Spleen (tissue), 11 donors: ENCODE data around the gene ARHGEF7. TPM values are rescaled to one million over a fixed set of nuclear protein-coding genes. Genes with fewer than 3 reads are reported as not detected.

Experiments used
- DNase-seq: peaks from one replicate; pipeline ENCODE4 v3.0.0-alpha.2; 2020
- H3K27ac ChIP-seq, 8 donors: fragments of 200-600 bp; sonication (generic) in 7 of 8; 1 replicate in 4 of 8; 2 replicates in 4 of 8; pipeline versions ENCODE4 v1.5.0 to v1.8.0; 2016 to 2021; ENCODE audit warnings: inconsistent platforms in 4 of 8, mild to moderate bottlenecking in 4 of 8, moderate library complexity in 1 of 8
- H3K27me3 ChIP-seq, 7 donors: fragments of 200-600 bp; sonication (generic) in 6 of 7; replicated peaks in 1 of 7; 1 replicate in 4 of 7; 2 replicates in 3 of 7; pipeline versions ENCODE4 v1.5.0 to v1.8.0; 2016 to 2021; ENCODE audit warnings: inconsistent platforms in 3 of 7, mild to moderate bottlenecking in 1 of 7
- H3K36me3 ChIP-seq, 6 donors: fragments of 200-600 bp; sonication (generic) in 5 of 6; 1 replicate in 4 of 6; 2 replicates in 2 of 6; pipeline versions ENCODE4 v1.5.0 to v1.8.0; 2016 to 2021; ENCODE audit warnings: inconsistent platforms in 2 of 6
- H3K4me1 ChIP-seq, 6 donors: fragments of 200-600 bp; sonication (generic) in 5 of 6; 1 replicate in 3 of 6; 2 replicates in 3 of 6; pipeline versions ENCODE4 v1.5.0 to v1.8.0; 2016 to 2021; ENCODE audit warnings: inconsistent platforms in 3 of 6
- H3K4me3 ChIP-seq, 8 donors: fragments of 200-600 bp; sonication (generic) in 7 of 8; 1 replicate in 4 of 8; 2 replicates in 4 of 8; pipeline versions ENCODE4 v1.5.0 to v1.8.0; 2016 to 2021; ENCODE audit warnings: inconsistent platforms in 4 of 8, mild to moderate bottlenecking in 4 of 8, moderate library complexity in 2 of 8
- H3K9me3 ChIP-seq, 8 donors: fragments of 200-600 bp; sonication (generic) in 7 of 8; 1 replicate in 4 of 8; 2 replicates in 4 of 8; pipeline versions ENCODE4 v1.5.0 to v1.8.0; 2016 to 2021; ENCODE audit warnings: inconsistent platforms in 4 of 8
- POLR2A ChIP-seq, 3 donors: fragments of 450-650 bp; IDR thresholded peaks; one replicate each; pipeline ENCODE4 v1.5.1; 2017; ENCODE audit warnings: antibody characterized with exemption in 3 of 3, mild to moderate bottlenecking in 1 of 3
- POLR2AphosphoS5 ChIP-seq, 3 donors: sonication (generic); formaldehyde crosslinking; IDR thresholded peaks; one replicate each; pipeline ENCODE4 v1.5.1; 2017; ENCODE audit warnings: antibody characterized with exemption in 3 of 3
- WGBS, 5 donors: extraction: QIAGEN DNeasy Blood & Tissue Kit in 3 of 5; methylation state at CpG; one replicate each; pipeline versions ENCODE4 v1.1.5 to v1.1.7; 2013 to 2018; 5-methylcytosine and 5-hydroxymethylcytosine counted together
- intact Hi-C: fragments of 100-400 bp; cut with DNase I; formaldehyde crosslinking; loops from one replicate; pipeline ENCODE4 v1.15.0; 2023; ENCODE audit warnings: low total_unique reads
- polyA plus RNA-seq, 3 donors: library from polyadenylated mRNA; stranded (reverse); fragments of 200-250 nt; gene quantifications; one replicate each; pipeline ENCODE4 v1.2.1, GENCODE V29; 2013
- total RNA-seq, 7 donors: library from RNA; depleted of rRNA in 3 of 7; stranded (reverse); fragments of >200 nt in 3 of 7; fragmentation: NEBNext Ultra II Directional in 4 of 7; extraction: Animal tissue kit (Norgen Biotek cat#: 25700) in 4 of 7; gene quantifications; one replicate each; pipeline versions ENCODE4 v1.1.0 to v1.2.1, GENCODE V29; 2016 to 2021
- TF ChIP-seq, protein P1 (sequence below), 11 experiments: fragments of 200-600 bp in 7 of 11; fragments of 450-650 bp in 4 of 11; sonication (generic) in 4 of 11; IDR thresholded peaks in 8 of 11; conservative IDR thresholded peaks in 3 of 11; 1 replicate in 7 of 11; 2 replicates in 4 of 11; pipeline versions ENCODE4 v1.4.0 to v1.8.0; 2016 to 2021; ENCODE audit warnings: antibody characterized with exemption in 11 of 11, inconsistent platforms in 4 of 11, mild to moderate bottlenecking in 1 of 11
- donor health status: healthy with polysubstance abuse.
- donor health status: DM: no; HTN: no; CAD: no; lungs with moderate emphysema.
- donor health status: DM: no; HTN: no; CAD: no.
- donor health status: Bipolar disorder and iron deficiency.
- donor health status: healthy.
- donor health status: DM: no; HTN: no; CAD: no.
- donor health status: DM: yes; HTN: yes; CAD: no.

Gene ARHGEF7
- total and polyA plus RNA-seq, 10 donors = 18.0 to 192 (median 114) TPM

DNA sequence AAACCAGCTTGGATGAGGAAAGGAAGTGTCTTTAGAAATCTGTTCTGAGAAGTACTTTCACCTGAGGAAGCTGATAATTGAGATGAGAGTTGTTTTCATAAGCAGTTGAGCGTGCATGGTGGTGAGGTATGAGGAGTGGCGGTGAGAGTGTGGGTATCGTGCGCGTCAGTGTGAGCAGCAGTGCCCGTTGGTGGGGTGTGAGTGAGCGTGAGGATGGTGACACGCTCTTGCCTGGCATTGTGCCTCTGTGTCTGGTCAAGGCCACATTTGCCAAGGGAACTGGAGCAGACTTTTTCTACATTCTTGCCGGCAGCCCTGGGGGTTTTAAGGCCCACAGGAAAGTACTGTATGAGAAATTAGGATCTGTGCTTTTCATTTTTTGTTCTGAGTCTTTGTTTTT, 168.9 kb downstream of the ARHGEF7 start:
- intact Hi-C loops = no loop called here
- Histone ChIP-seq H3K36me3 (peaks cover 0 to 100% (median 76%) of the 10 kb centered on the region in 6 donors), H3K4me3 (no peak overlapping the region), H3K4me1 (peaks cover 8 to 54% (median 25%) of the 10 kb centered on the region in 6 donors), H3K27me3 (no peaks in the 10 kb centered on the region), H3K9me3 (no peaks in the 10 kb centered on the region), H3K27ac (peak overlapping the region; percentile 70 to 88 (median 82))
- WGBS, 5 donors = 76 to 84% (median 81%) methylated on average over 9 of the region's 9 CpGs
- DNase-seq = no peak
- TF ChIP-seq POLR2A (IDR thresholded peaks at IDR 0.05) (no peak), POLR2AphosphoS5 (IDR thresholded peaks at IDR 0.05) (peak in 2 of 3 donors; percentile 56 to 61)

DNA sequence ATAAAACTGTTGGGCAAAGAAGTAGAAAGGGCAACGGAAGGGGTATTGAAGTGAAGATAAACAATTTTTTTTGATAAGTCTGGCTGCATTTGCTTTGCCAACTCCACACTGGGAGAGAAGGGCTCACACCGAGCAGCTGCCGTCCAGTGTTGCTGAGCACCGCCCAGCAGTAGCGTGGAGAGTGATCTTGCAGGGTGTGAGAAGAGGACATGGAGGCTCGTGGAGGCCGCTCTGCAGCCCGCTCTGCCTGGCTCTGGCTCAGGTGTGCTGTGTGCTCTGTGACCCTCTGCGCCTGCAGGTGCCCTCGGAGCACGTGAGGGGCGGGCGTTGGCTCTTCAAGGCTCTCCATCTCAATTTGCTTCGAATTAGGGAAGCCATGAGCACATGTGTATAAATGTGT, 169.5 kb downstream of the ARHGEF7 start:
- intact Hi-C loops = no loop called here
- Histone ChIP-seq H3K27me3 (no peaks in the 10 kb centered on the region), H3K4me3 (no peak overlapping the region), H3K9me3 (no peaks in the 10 kb centered on the region), H3K27ac (peak overlapping the region in 5 of 8 donors; percentile 78 to 88 (median 82)), H3K4me1 (peaks cover 8 to 54% (median 23%) of the 10 kb centered on the region in 6 donors), H3K36me3 (peaks cover 0 to 100% (median 76%) of the 10 kb centered on the region in 6 donors)
- TF ChIP-seq POLR2AphosphoS5 (IDR thresholded peaks at IDR 0.05) = peak in 2 of 3 donors; percentile 10 to 52
- TF ChIP-seq, protein P1, sequence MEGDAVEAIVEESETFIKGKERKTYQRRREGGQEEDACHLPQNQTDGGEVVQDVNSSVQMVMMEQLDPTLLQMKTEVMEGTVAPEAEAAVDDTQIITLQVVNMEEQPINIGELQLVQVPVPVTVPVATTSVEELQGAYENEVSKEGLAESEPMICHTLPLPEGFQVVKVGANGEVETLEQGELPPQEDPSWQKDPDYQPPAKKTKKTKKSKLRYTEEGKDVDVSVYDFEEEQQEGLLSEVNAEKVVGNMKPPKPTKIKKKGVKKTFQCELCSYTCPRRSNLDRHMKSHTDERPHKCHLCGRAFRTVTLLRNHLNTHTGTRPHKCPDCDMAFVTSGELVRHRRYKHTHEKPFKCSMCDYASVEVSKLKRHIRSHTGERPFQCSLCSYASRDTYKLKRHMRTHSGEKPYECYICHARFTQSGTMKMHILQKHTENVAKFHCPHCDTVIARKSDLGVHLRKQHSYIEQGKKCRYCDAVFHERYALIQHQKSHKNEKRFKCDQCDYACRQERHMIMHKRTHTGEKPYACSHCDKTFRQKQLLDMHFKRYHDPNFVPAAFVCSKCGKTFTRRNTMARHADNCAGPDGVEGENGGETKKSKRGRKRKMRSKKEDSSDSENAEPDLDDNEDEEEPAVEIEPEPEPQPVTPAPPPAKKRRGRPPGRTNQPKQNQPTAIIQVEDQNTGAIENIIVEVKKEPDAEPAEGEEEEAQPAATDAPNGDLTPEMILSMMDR (IDR thresholded peaks at IDR 0.05 in 8 of 11, conservative IDR thresholded peaks at IDR 0.05 in 3 of 11) = no peak
- WGBS, 5 donors = 82 to 94% (median 91%) methylated on average over 14 of the region's 14 CpGs
- DNase-seq = no peak

DNA sequence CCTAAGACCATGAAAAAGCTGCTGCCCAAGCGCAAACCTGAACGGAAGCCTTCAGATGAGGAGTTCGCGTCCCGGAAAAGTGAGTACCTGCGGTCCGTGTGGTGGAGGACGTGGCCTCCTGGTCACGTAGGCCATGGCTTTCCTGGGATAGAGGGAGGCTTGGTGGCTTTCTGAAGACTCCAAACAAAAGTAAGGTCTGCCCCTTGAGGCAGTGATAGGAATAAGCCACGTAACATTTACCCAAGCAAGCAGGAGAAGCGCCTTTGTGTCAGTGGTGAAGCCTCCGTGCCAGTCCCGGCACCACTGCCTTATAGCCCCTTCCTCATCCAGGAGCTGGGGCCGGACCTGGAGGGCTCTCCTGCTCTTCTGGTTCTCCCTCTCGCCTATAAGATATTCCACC, 171.1 kb downstream of the ARHGEF7 start:
- peaks cover 7 to 40% (median 15%) of the 10 kb centered on the region in 6 donors for H3K4me1 ChIP-seq
- TF ChIP-seq POLR2AphosphoS5 (IDR thresholded peaks at IDR 0.05) = no peak
- no peak for TF ChIP-seq POLR2A (IDR thresholded peaks at IDR 0.05)
- TF ChIP-seq, protein P1 (IDR thresholded peaks at IDR 0.05 in 8 of 11, conservative IDR thresholded peaks at IDR 0.05 in 3 of 11) = no peak
- no peaks in the 10 kb centered on the region for H3K27me3 ChIP-seq
- intact Hi-C loops = no loop called here
- H3K36me3 ChIP-seq = peaks cover 4 to 100% (median 82%) of the 10 kb centered on the region in 6 donors
- DNase-seq = no peak
- H3K9me3 ChIP-seq = no peaks in the 10 kb centered on the region
- peak overlapping the region in 1 of 8 donors; percentile 6 for H3K27ac ChIP-seq
- 89 to 90% (median 90%) methylated on average over 15 of the region's 15 CpGs for WGBS, 5 donors
- H3K4me3 ChIP-seq = no peak overlapping the region

DNA sequence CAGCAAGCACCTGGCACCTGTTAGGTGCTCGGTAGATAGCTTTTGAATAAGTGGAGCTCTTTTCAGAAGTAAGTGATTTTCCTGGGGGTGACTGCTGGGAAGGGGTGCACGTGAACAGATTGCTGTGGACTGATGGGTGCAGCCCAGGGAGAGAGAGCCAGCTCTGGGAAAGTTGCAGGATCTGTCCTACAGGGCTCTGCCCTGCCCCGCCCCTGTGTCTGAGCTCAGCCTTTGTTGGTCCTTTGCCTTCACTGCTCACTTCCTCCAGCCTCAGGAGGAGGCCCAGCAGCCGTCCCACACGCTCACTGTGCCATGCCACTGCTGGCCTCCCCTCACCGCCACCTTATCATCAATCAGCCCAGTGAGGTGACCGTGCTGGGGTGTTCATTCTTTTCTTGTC, 171.6 kb downstream of the ARHGEF7 start:
- no peak for DNase-seq
- Histone ChIP-seq H3K27ac (no peak overlapping the region), H3K9me3 (no peaks in the 10 kb centered on the region), H3K4me3 (no peak overlapping the region), H3K4me1 (peaks cover 7 to 34% (median 9%) of the 10 kb centered on the region in 6 donors), H3K27me3 (no peaks in the 10 kb centered on the region), H3K36me3 (peaks cover 4 to 100% (median 86%) of the 10 kb centered on the region in 6 donors)
- 91 to 96% (median 93%) methylated on average over 7 of the region's 7 CpGs for WGBS, 5 donors
- TF ChIP-seq POLR2A (IDR thresholded peaks at IDR 0.05) = no peak
- no peak for TF ChIP-seq POLR2AphosphoS5 (IDR thresholded peaks at IDR 0.05)
- TF ChIP-seq, protein P1 (IDR thresholded peaks at IDR 0.05 in 8 of 11, conservative IDR thresholded peaks at IDR 0.05 in 3 of 11) = no peak
- intact Hi-C loops = no loop called here
